Peyer's patch (tissue), 4 donors: ENCODE measurements around the gene NOP56. TPM values are rescaled to one million over a fixed set of nuclear protein-coding genes. Genes with fewer than 3 reads are reported as not detected.

Experiments
- DNase-seq, 3 donors: peaks; one replicate each; pipeline ENCODE4 v3.0.0-alpha.2; 2017 to 2019
- H3K27ac ChIP-seq, 4 donors: fragments of 200-600 bp; sonication (generic); one replicate each; pipeline ENCODE4 v1.5.1; 2016 to 2019
- H3K27me3 ChIP-seq, 2 donors: fragments of 200-600 bp; sonication (generic); one replicate each; pipeline ENCODE4 v1.5.1; 2019
- H3K36me3 ChIP-seq, 3 donors: fragments of 200-600 bp; sonication (generic); one replicate each; pipeline ENCODE4 v1.5.1; 2016 to 2019
- H3K4me1 ChIP-seq, 4 donors: fragments of 200-600 bp; sonication (generic); one replicate each; pipeline ENCODE4 v1.5.1; 2016 to 2019
- H3K4me3 ChIP-seq, 4 donors: fragments of 200-600 bp; sonication (generic); 1 replicate in 3 of 4; 2 replicates in 1 of 4; pipeline ENCODE4 v1.5.1; 2016 to 2019; ENCODE audit warnings: mild to moderate bottlenecking in 1 of 4
- H3K9me3 ChIP-seq, 4 donors: fragments of 200-600 bp; sonication (generic); one replicate each; pipeline ENCODE4 v1.5.1; 2016 to 2019; ENCODE audit warnings: mild to moderate bottlenecking in 1 of 4
- POLR2A ChIP-seq, 2 donors: fragments of 450-650 bp; IDR thresholded peaks; one replicate each; pipeline ENCODE4 v1.5.1; 2017; ENCODE audit warnings: antibody characterized with exemption in 2 of 2, mild to moderate bottlenecking in 2 of 2, moderate library complexity in 2 of 2
- total RNA-seq, 4 donors: library from RNA; depleted of rRNA; stranded (reverse); fragments of >200 nt; gene quantifications; one replicate each; pipeline ENCODE4 v1.1.0, GENCODE V29; 2016
- TF ChIP-seq, protein P1 (sequence below), 6 experiments: fragments of 450-650 bp in 4 of 6; fragments of 200-600 bp in 2 of 6; sonication (generic) in 1 of 6; IDR thresholded peaks; one replicate each; pipeline ENCODE4 v1.5.1; 2017 to 2019; ENCODE audit warnings: antibody characterized with exemption in 6 of 6, mild to moderate bottlenecking in 3 of 6, moderate library complexity in 1 of 6

Gene NOP56
- total RNA-seq, 4 donors from 2014 or later, result 53.8 to 289 (median 94.2) TPM

DNA sequence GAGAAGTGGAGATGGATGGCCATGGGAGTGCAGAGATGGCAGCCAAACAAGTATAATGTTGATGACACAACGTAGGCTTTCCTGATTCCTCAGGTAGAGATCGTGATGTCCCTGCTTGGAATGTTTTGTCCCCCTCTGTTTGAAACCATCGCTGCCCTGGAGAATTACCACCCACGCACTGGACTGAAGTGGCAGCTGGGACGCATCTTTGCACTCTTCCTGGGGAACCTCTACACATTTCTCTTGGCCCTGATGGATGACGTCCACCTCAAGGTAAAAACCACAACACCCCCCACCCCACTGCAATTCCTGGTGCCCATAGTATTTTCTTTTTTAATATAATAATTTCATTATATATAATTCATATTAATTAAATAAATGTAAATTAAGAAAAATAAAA lies 42.1 kb upstream of the NOP56 start:
- peaks cover 0 to 12% (median 4%) of the 10 kb centered on the region in 4 donors for H3K9me3 ChIP-seq
- no peak for TF ChIP-seq POLR2A (IDR thresholded peaks at IDR 0.05)
- TF ChIP-seq, protein P1, sequence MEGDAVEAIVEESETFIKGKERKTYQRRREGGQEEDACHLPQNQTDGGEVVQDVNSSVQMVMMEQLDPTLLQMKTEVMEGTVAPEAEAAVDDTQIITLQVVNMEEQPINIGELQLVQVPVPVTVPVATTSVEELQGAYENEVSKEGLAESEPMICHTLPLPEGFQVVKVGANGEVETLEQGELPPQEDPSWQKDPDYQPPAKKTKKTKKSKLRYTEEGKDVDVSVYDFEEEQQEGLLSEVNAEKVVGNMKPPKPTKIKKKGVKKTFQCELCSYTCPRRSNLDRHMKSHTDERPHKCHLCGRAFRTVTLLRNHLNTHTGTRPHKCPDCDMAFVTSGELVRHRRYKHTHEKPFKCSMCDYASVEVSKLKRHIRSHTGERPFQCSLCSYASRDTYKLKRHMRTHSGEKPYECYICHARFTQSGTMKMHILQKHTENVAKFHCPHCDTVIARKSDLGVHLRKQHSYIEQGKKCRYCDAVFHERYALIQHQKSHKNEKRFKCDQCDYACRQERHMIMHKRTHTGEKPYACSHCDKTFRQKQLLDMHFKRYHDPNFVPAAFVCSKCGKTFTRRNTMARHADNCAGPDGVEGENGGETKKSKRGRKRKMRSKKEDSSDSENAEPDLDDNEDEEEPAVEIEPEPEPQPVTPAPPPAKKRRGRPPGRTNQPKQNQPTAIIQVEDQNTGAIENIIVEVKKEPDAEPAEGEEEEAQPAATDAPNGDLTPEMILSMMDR (IDR thresholded peaks at IDR 0.05), result no peak
- no peak overlapping the region for H3K4me3 ChIP-seq

DNA sequence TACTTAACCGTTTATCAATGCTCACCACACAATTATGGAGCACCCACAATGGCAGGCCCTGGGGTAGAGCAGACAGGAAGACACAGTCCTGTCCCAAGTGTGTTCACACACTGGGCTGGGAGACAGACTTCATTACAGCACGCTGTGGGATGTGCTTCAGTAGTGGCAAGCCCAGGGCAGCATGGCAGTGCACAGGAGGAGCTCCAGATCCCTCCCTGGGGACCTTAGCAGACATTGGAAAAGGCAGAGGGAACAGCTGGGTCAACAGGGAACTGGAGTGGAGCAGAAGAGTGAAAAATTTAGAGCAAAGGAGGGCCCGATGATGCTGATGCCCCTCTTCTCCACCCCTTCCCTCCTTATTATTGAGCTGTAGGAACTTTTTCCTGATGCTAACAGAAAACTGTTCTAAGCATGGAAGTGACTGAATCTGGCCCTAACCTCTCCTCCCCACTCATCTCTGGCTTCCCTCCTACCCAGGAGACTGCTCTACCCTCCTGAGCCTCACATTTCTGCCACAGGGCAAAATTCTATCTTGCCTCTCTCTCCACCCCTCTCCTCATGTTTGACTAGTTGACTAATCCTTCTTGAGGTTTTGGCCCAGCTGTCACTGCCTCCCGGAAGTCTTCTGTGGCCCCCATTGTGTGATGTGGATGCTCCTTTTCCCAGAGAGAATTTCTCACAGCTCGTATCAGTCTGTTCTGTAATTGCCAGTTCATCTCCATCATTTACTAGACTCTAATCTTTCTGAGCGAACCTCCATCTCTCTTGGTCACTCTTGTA lies 41.3 kb upstream of the NOP56 start:
- H3K4me1 ChIP-seq, result no peaks in the 10 kb centered on the region
- peaks cover 0 to 9% (median 4%) of the 10 kb centered on the region in 4 donors for H3K9me3 ChIP-seq
- no peaks in the 10 kb centered on the region for H3K27me3 ChIP-seq
- DNase-seq, result no peak
- TF ChIP-seq, protein P1 (IDR thresholded peaks at IDR 0.05), result no peak
- no peak for TF ChIP-seq POLR2A (IDR thresholded peaks at IDR 0.05)
- H3K4me3 ChIP-seq, result no peak overlapping the region
- H3K36me3 ChIP-seq, result no peaks in the 10 kb centered on the region
- no peak overlapping the region for H3K27ac ChIP-seq

More for the DNA sequence above, 42.1 kb upstream of the NOP56 start:
- Histone ChIP-seq H3K4me1 (no peaks in the 10 kb centered on the region), H3K36me3 (no peaks in the 10 kb centered on the region), H3K27ac (no peak overlapping the region), H3K27me3 (no peaks in the 10 kb centered on the region)
- no peak for DNase-seq

DNA sequence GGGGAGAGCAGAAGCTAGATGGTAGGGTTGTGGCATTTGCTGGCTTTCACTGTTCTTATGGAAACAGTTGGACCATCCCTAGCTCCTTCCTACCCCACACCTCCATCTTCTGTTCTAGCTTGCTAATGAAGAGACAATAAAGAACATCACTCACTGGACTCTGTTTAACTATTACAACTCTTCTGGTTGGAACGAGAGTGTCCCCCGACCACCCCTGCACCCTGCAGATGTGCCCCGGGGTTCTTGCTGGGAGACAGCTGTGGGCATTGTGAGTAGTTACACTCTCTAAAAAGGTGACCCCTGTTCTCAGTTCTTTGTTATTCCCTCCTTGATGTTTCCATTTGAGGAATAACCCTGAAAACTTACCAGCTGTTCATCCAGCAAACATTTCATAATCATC lies 40.4 kb upstream of the NOP56 start:
- Histone ChIP-seq H3K27me3 (no peaks in the 10 kb centered on the region), H3K4me1 (no peaks in the 10 kb centered on the region), H3K4me3 (no peak overlapping the region), H3K9me3 (peaks cover 0 to 6% (median 2%) of the 10 kb centered on the region in 4 donors), H3K27ac (no peak overlapping the region), H3K36me3 (no peaks in the 10 kb centered on the region)
- no peak for DNase-seq
- no peak for TF ChIP-seq POLR2A (IDR thresholded peaks at IDR 0.05)
- TF ChIP-seq, protein P1 (IDR thresholded peaks at IDR 0.05), result no peak

DNA sequence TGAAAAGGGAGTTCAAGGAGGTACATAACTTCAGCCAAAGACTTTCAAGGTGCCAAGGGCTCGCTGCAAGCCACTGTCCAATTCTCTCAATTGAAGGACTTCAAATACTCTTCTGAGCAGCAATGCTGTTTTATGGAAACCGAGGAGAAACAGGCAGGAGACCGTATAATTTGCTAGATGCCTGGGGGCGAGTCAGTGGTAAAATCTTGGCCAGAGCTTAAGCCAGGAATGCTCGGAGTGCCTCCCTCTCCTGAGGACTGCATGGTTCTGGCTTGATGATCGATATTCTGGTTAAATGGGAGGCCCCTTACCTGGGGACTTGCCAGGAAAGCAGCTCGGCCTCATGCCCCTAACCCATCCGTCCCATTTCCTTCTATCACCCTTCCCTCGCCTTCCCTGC lies 35.8 kb upstream of the NOP56 start:
- Histone ChIP-seq H3K36me3 (no peaks in the 10 kb centered on the region), H3K4me1 (no peaks in the 10 kb centered on the region), H3K27ac (no peak overlapping the region), H3K4me3 (no peak overlapping the region), H3K9me3 (no peaks in the 10 kb centered on the region), H3K27me3 (no peaks in the 10 kb centered on the region)
- no peak for DNase-seq
- TF ChIP-seq, protein P1 (IDR thresholded peaks at IDR 0.05), result no peak
- TF ChIP-seq POLR2A (IDR thresholded peaks at IDR 0.05), result no peak

DNA sequence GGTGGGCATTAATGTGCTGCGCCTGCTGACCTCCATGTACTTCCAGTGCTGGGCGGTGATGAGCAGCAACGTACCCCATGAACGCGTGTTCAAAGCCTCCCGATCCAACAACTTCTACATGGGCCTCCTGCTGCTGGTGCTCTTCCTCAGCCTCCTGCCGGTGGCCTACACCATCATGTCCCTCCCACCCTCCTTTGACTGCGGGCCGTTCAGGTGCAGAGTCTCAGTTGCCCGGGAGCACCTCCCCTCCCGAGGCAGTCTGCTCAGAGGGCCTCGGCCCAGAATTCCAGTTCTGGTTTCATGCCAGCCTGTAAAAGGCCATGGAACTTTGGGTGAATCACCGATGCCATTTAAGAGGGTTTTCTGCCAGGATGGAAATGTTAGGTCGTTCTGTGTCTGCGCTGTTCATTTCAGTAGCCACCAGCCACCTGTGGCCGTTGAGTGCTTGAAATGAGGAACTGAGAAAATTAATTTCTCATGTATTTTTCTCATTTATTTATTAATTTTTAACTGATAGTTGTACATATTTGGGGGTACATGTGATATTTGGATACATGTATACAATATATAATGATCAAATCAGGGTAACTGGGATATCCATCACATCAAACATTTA lies 35.2 kb upstream of the NOP56 start:
- Histone ChIP-seq H3K27ac (no peak overlapping the region), H3K9me3 (no peaks in the 10 kb centered on the region), H3K4me3 (no peak overlapping the region), H3K27me3 (no peaks in the 10 kb centered on the region), H3K4me1 (no peaks in the 10 kb centered on the region), H3K36me3 (no peaks in the 10 kb centered on the region)
- TF ChIP-seq, protein P1 (IDR thresholded peaks at IDR 0.05), result no peak
- TF ChIP-seq POLR2A (IDR thresholded peaks at IDR 0.05), result no peak
- no peak for DNase-seq
